H1 (cell line): ENCODE results near the gene MGRN1. TPM values are rescaled to one million over a fixed set of nuclear protein-coding genes. Genes with fewer than 3 reads are reported as not detected.
A peak's percentile ranks its signal among the peaks of the same experiment; 100 is the strongest.

Source experiments
- CTCF ChIA-PET: fragments of 300-600 bp; sonication (Branson Sonifier 250); formaldehyde crosslinking; loops from one replicate; lab custom pipeline; 2021; ENCODE audit not compliant: partially characterized antibody; lab: Charles Lee
- POLR2A ChIA-PET: fragments of 300-600 bp; sonication (Branson Sonifier 250); formaldehyde crosslinking; loops from one replicate; lab custom pipeline; 2021; ENCODE audit warnings: inconsistent platforms; ENCODE audit not compliant: partially characterized antibody; lab: Charles Lee
- DNase-seq, 2 experiments: peaks; one replicate each; pipeline versions ENCODE4 v3.0.0 to v3.0.0-alpha.2; 2010 to 2022; ENCODE audit warnings: low spot score in 2 of 2, low read depth in 1 of 2, mixed read lengths in 1 of 2
- FAIRE-seq: peaks from 2 replicates; lab custom pipeline; 2011; peaks lifted over from hg19 to GRCh38; lab: Jason Lieb, UNC
- H2AFZ ChIP-seq: 2 replicates; pipeline ENCODE4 v1.8.1; 2012; ENCODE audit warnings: low read length, inconsistent platforms
- H2AK5ac ChIP-seq: 2 replicates; pipeline ENCODE4 v1.6.1; 2013; ENCODE audit warnings: low read depth, low read length
- H2BK120ac ChIP-seq: replicated peaks from 2 replicates; pipeline ENCODE3; 2013; ENCODE audit warnings: low read depth, low read length, inconsistent platforms
- H2BK12ac ChIP-seq: 2 replicates; pipeline ENCODE4 v1.6.1; 2013; ENCODE audit warnings: low read depth, low read length
- H2BK15ac ChIP-seq: 2 replicates; pipeline ENCODE4 v1.6.1; 2013; ENCODE audit warnings: low read length
- H2BK20ac ChIP-seq: 2 replicates; pipeline ENCODE4 v1.6.1; 2013; ENCODE audit warnings: low read length
- H2BK5ac ChIP-seq: 2 replicates; pipeline ENCODE4 v1.6.1; 2013; ENCODE audit warnings: low read depth, low read length
- H3K14ac ChIP-seq: 2 replicates; pipeline ENCODE4 v1.6.1; 2013; ENCODE audit warnings: inconsistent platforms; ENCODE audit not compliant: insufficient read length
- H3K18ac ChIP-seq: 2 replicates; pipeline ENCODE4 v1.6.1; 2013; ENCODE audit warnings: low read length; ENCODE audit errors: extremely low read depth
- H3K23ac ChIP-seq: 2 replicates; pipeline ENCODE4 v1.6.1; 2013; ENCODE audit warnings: inconsistent platforms; ENCODE audit not compliant: insufficient read length
- H3K23me2 ChIP-seq: 2 replicates; pipeline ENCODE4 v1.6.1; 2013; ENCODE audit warnings: low read depth, low read length
- H3K27ac ChIP-seq: 2 replicates; pipeline ENCODE4 v1.6.1; 2011; ENCODE audit warnings: low read depth, low read length, inconsistent platforms
- H3K27me3 ChIP-seq, 4 experiments: replicated peaks in 1 of 4; 1 replicate in 1 of 4; 2 replicates in 3 of 4; pipeline versions ENCODE4 v1.6.1 to v1.8.1; 2011 to 2013; ENCODE audit warnings: low read length in 3 of 4, mild to moderate bottlenecking in 3 of 4, inconsistent platforms in 2 of 4, mixed read lengths in 2 of 4, moderate library complexity in 1 of 4; ENCODE audit not compliant: control insufficient read depth in 3 of 4, insufficient read depth in 3 of 4; ENCODE audit errors: extremely low read depth in 1 of 4
- H3K36me3 ChIP-seq, 4 experiments: 2 replicates each; pipeline versions ENCODE4 v1.6.1 to v1.8.1; 2011 to 2013; ENCODE audit warnings: mild to moderate bottlenecking in 4 of 4, low read length in 3 of 4, moderate library complexity in 2 of 4, control low read depth in 1 of 4, inconsistent platforms in 1 of 4; ENCODE audit not compliant: insufficient read depth in 4 of 4, control insufficient read depth in 2 of 4
- H3K4ac ChIP-seq: replicated peaks from 2 replicates; pipeline ENCODE3; 2013; ENCODE audit warnings: low read length, low read depth, mixed read lengths, inconsistent platforms; ENCODE audit not compliant: insufficient read length
- H3K4me1 ChIP-seq, 4 experiments: replicated peaks in 1 of 4; 1 replicate in 1 of 4; 2 replicates in 3 of 4; pipeline versions ENCODE4 v1.6.1 to v1.8.1; 2011 to 2013; ENCODE audit warnings: low read length in 3 of 4, inconsistent platforms in 2 of 4, mixed read lengths in 1 of 4; ENCODE audit not compliant: insufficient read depth in 4 of 4, control insufficient read depth in 3 of 4
- H3K4me2 ChIP-seq, 2 experiments: 2 replicates each; pipeline versions ENCODE4 v1.6.1 to v1.8.1; 2011 to 2013; ENCODE audit warnings: low read depth in 2 of 2, low read length in 2 of 2, control low read depth in 1 of 2, inconsistent platforms in 1 of 2, mild to moderate bottlenecking in 1 of 2; ENCODE audit not compliant: insufficient read depth in 1 of 2
- H3K4me3 ChIP-seq, 4 experiments: fragments of 200-600, 300-600 bp in 1 of 4; sonication (generic), shearing (Covaris generic), sonication (Bioruptor Twin) in 1 of 4; 2 replicates each; pipeline versions ENCODE4 v1.5.1 to v1.8.1; 2011 to 2016; ENCODE audit warnings: low read length in 4 of 4, low read depth in 3 of 4, control low read depth in 2 of 4, inconsistent platforms in 2 of 4, mild to moderate bottlenecking in 2 of 4, mixed read lengths in 1 of 4, moderate library complexity in 1 of 4; ENCODE audit not compliant: insufficient read depth in 2 of 4; ENCODE audit errors: extremely low read depth in 1 of 4
- H3K56ac ChIP-seq: replicated peaks from 2 replicates; pipeline ENCODE3; 2013; ENCODE audit warnings: low read depth, mild to moderate bottlenecking, mixed read lengths, low read length, inconsistent platforms; ENCODE audit not compliant: insufficient read length
- H3K79me1 ChIP-seq: 2 replicates; pipeline ENCODE4 v1.6.1; 2013; ENCODE audit warnings: low read depth, low read length, control low read depth
- H3K79me2 ChIP-seq, 2 experiments: 2 replicates each; pipeline versions ENCODE4 v1.6.1 to v1.8.1; 2012 to 2013; ENCODE audit warnings: low read length in 2 of 2, mild to moderate bottlenecking in 2 of 2, inconsistent platforms in 1 of 2; ENCODE audit not compliant: insufficient read depth in 2 of 2, control insufficient read depth in 1 of 2
- H3K9ac ChIP-seq, 4 experiments: replicated peaks in 1 of 4; 1 replicate in 1 of 4; 2 replicates in 3 of 4; pipeline versions ENCODE4 v1.6.1 to v1.8.1; 2011 to 2013; ENCODE audit warnings: low read depth in 3 of 4, low read length in 3 of 4, control low read depth in 2 of 4, mild to moderate bottlenecking in 2 of 4, moderate library complexity in 2 of 4, inconsistent platforms in 1 of 4; ENCODE audit errors: extremely low read depth in 1 of 4
- H3K9me3 ChIP-seq, 2 experiments: 2 replicates each; pipeline versions ENCODE4 v1.6.1 to v1.8.1; 2012 to 2013; ENCODE audit warnings: mild to moderate bottlenecking in 2 of 2, moderate library complexity in 2 of 2, control low read depth in 1 of 2, inconsistent platforms in 1 of 2, low read depth in 1 of 2, low read length in 1 of 2, mixed read lengths in 1 of 2; ENCODE audit not compliant: insufficient read depth in 2 of 2
- H4K20me1 ChIP-seq, 2 experiments: replicated peaks in 1 of 2; 2 replicates each; pipeline versions ENCODE3 to v1.8.1; 2011 to 2013; ENCODE audit warnings: inconsistent platforms in 2 of 2, low read length in 2 of 2, mild to moderate bottlenecking in 1 of 2; ENCODE audit not compliant: insufficient read depth in 2 of 2, control insufficient read depth in 1 of 2
- H4K5ac ChIP-seq: 2 replicates; pipeline ENCODE4 v1.6.1; 2013; ENCODE audit warnings: low read length, low read depth, mixed read lengths, inconsistent platforms; ENCODE audit not compliant: insufficient read length
- H4K8ac ChIP-seq: 2 replicates; pipeline ENCODE4 v1.8.0; 2013; ENCODE audit warnings: mild to moderate bottlenecking, moderate library complexity, low read length, inconsistent platforms; ENCODE audit not compliant: insufficient read depth; ENCODE audit errors: extremely low read depth
- H4K91ac ChIP-seq: replicated peaks from 2 replicates; pipeline ENCODE3; 2013; ENCODE audit warnings: low read length, mixed read lengths, inconsistent platforms; ENCODE audit not compliant: insufficient read length
- ASH2L ChIP-seq: fragments of 200-600, 300-600 bp; sonication (generic); IDR thresholded peaks from one replicate; pipeline ENCODE4 v1.7.1; 2017; ENCODE audit warnings: low read length
- CBX8 ChIP-seq: fragments of 300-800, 300-1000 bp; sonication (generic); IDR thresholded peaks from 2 replicates; pipeline ENCODE4 v1.7.1; 2016; ENCODE audit warnings: low read depth, low read length, borderline replicate concordance
- CTBP2 ChIP-seq: IDR thresholded peaks from 2 replicates; pipeline ENCODE4 v1.7.0; 2011; ENCODE audit warnings: borderline replicate concordance, mild to moderate bottlenecking, moderate library complexity, mixed read lengths, low read length; ENCODE audit not compliant: insufficient read depth, insufficient read length
- EGR1 ChIP-seq: IDR thresholded peaks from 2 replicates; pipeline ENCODE4 v1.6.1; 2011; ENCODE audit warnings: low read depth, low read length, borderline replicate concordance
- HDAC6 ChIP-seq: IDR thresholded peaks from one replicate; pipeline ENCODE4 v1.7.1; 2012; ENCODE audit warnings: low read depth, mild to moderate bottlenecking, inconsistent platforms, low read length, moderate library complexity
- JUN ChIP-seq: IDR thresholded peaks from 2 replicates; pipeline ENCODE4 v1.6.1; 2011; ENCODE audit warnings: low read depth, mild to moderate bottlenecking, improper control_type of control experiment, low read length
- NANOG ChIP-seq: IDR thresholded peaks from 2 replicates; pipeline ENCODE4 v1.6.1; 2011; ENCODE audit warnings: low read length, low read depth, mild to moderate bottlenecking, inconsistent platforms; ENCODE audit not compliant: insufficient read depth, poor library complexity, severe bottlenecking
- RAD21 ChIP-seq, 2 experiments: IDR thresholded peaks in 1 of 2; conservative IDR thresholded peaks in 1 of 2; 2 replicates each; pipeline ENCODE4 v1.6.1; 2011; ENCODE audit warnings: low read depth in 2 of 2, low read length in 2 of 2, improper control_type of control experiment in 1 of 2, inconsistent platforms in 1 of 2, mild to moderate bottlenecking in 1 of 2, moderate library complexity in 1 of 2
- TAF1 ChIP-seq: IDR thresholded peaks from 2 replicates; pipeline ENCODE4 v1.6.1; 2011; ENCODE audit warnings: mild to moderate bottlenecking, low read depth, low read length
- WGBS, 2 experiments: shearing (Covaris generic) in 1 of 2; methylation state at CpG; one replicate each; pipeline versions ENCODE4 v1.1.6 to v1.1.7; 2013 to 2015; ENCODE audit warnings: low lambda C conversion rate in 2 of 2, mixed read lengths in 2 of 2, inconsistent platforms in 1 of 2, low coverage in 1 of 2, missing lambda C conversion rate in 1 of 2; ENCODE audit not compliant: insufficient replicate concordance in 2 of 2, insufficient coverage in 1 of 2, insufficient read length in 1 of 2; ENCODE audit errors: extremely low coverage in 1 of 2, missing lambda C conversion rate in 1 of 2; 5-methylcytosine and 5-hydroxymethylcytosine counted together
- polyA plus RNA-seq, 7 experiments: library from polyadenylated mRNA; depleted of rRNA in 3 of 7; stranded (reverse) in 5 of 7; unstranded in 2 of 7; fragments of >200 nt in 5 of 7; fragments of 200-250 nt in 2 of 7; gene quantifications; 1 replicate in 5 of 7; 2 replicates in 1 of 7; 4 replicates in 1 of 7; pipeline versions ENCODE4 v1.2.1 to v1.2.3, GENCODE V29; 2011 to 2013; ENCODE audit warnings: missing spikeins in 2 of 7, mixed read lengths in 2 of 7
- total RNA-seq: library from RNA; stranded (reverse); fragmentation: NEBNext Ultra II Directional; extraction: Animal tissue kit (Norgen Biotek cat#: 25700); gene quantifications from 2 replicates; pipeline ENCODE4 v1.2.1, GENCODE V29; 2021
- TF ChIP-seq, protein P1 (sequence below): IDR thresholded peaks from 2 replicates; pipeline ENCODE4 v1.6.1; 2012; ENCODE audit warnings: low read length, inconsistent platforms

The MGRN1 gene
- total and polyA plus RNA-seq, 2 of the 8 experiments (the other 6 are each of a cell fraction or from before 2014, with no cell fraction given) = 15.0 to 82.3 TPM

DNA sequence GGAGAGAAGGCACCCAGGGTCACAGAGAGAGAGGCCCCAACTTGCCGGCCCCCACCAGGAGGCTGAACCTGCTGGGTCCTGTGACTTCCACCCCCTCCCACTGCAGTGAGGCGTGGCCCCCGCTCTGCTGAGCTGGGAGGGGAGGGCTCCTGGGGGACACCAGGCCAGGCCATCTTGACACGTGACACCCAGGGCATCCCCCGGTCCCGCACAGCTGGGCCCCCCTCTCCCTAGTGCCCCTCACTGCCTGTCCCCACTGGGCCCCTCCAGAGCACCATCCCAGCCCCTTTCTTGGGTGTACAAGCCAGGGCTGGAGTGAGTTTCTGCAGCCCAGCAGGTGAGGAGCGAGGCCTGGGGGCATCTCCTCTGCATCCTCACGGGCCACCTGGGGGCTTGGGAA is 22.3 kb upstream of the MGRN1 start:
- Histone ChIP-seq H2BK15ac (no peak overlapping the region), H4K91ac (no peak overlapping the region), H2AFZ (no peak overlapping the region), H3K23me2 (no peaks in the 10 kb centered on the region), H3K79me1 (no peaks in the 10 kb centered on the region; the same call in 1 of the 2 replicates), H3K23ac (no peak overlapping the region), H3K79me2 (no peaks in the 10 kb centered on the region), H3K14ac (no peak overlapping the region), H2BK120ac (no peak overlapping the region), H3K56ac (no peak overlapping the region), H2BK5ac (no peak overlapping the region), H3K4me1 (peaks cover 0 to 14% (median 6%) of the 10 kb centered on the region in 4 experiments; a peak in 6 of 7 replicates), H3K27ac (no peak overlapping the region), H3K36me3 (peaks cover 0 to under 1% (median 0%) of the 10 kb centered on the region in 4 experiments; a peak in 1 of 8 replicates), H2BK20ac (no peak overlapping the region), H4K5ac (no peak overlapping the region), H4K8ac (no peak overlapping the region), H2AK5ac (no peak overlapping the region), H2BK12ac (0 out of 2 replicates have a peak overlapping the region, but pooled peaks have one; percentile 9), H3K9ac (no peak overlapping the region), H3K4ac (no peak overlapping the region), H4K20me1 (no peaks in the 10 kb centered on the region), H3K4me2 (0 out of 4 replicates have a peak overlapping the region, but pooled peaks of 1 of the 2 experiments have one; percentile 38), H3K27me3 (no peaks in the 10 kb centered on the region; a peak in 1 of 7 replicates), H3K9me3 (no peaks in the 10 kb centered on the region), H3K4me3 (no peak overlapping the region), H3K18ac (peak overlapping the region; percentile 48; the same call in 1 of the 2 replicates)
- DNase-seq = no peak
- 87% methylated on average over 5 of the region's 8 CpGs; no CpG with 5 or more reads in 1 of the 2 experiments for WGBS, 2 experiments
- no peak for FAIRE-seq
- CTCF ChIA-PET = interaction anchor here (0.6 to 2.2 kb wide), 9 partner anchors 10 to 84 kb away, joined by 3 to 6 read pairs (median 4); partner anchors contain the start of gene UBALD1
- POLR2A ChIA-PET = interaction anchor here (0.6 to 7.6 kb wide), 11 partner anchors 10 to 92 kb away, joined by 3 to 55 read pairs (median 3); partner anchors contain the start of genes MGRN1 and UBALD1
- TF ChIP-seq HDAC6 = no peak
- TF ChIP-seq JUN = no peak
- TF ChIP-seq ASH2L = no peak
- TF ChIP-seq TAF1 = no peak
- no peak for TF ChIP-seq CBX8
- no peak for TF ChIP-seq NANOG
- no peak for TF ChIP-seq RAD21 (IDR thresholded peaks at IDR 0.05 in 1 of 2, conservative IDR thresholded peaks at IDR 0.05 in 1 of 2; ENCODE audit: low read depth in 2 of 2, low read length in 2 of 2)
- no peak for TF ChIP-seq EGR1
- TF ChIP-seq, protein P1, sequence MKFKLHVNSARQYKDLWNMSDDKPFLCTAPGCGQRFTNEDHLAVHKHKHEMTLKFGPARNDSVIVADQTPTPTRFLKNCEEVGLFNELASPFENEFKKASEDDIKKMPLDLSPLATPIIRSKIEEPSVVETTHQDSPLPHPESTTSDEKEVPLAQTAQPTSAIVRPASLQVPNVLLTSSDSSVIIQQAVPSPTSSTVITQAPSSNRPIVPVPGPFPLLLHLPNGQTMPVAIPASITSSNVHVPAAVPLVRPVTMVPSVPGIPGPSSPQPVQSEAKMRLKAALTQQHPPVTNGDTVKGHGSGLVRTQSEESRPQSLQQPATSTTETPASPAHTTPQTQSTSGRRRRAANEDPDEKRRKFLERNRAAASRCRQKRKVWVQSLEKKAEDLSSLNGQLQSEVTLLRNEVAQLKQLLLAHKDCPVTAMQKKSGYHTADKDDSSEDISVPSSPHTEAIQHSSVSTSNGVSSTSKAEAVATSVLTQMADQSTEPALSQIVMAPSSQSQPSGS = no peak
- TF ChIP-seq CTBP2 = no peak
